ENCODE measurements around the gene CTCFL. TPM values are rescaled to one million over a fixed set of nuclear protein-coding genes. Genes with fewer than 3 reads are reported as not detected.

CTCFL gene
- total and polyA plus RNA-seq, 2 of the 8 experiments (the other 6 are each of a cell fraction or from before 2014, with no cell fraction given), result 0.30 to 0.80 TPM

DNA sequence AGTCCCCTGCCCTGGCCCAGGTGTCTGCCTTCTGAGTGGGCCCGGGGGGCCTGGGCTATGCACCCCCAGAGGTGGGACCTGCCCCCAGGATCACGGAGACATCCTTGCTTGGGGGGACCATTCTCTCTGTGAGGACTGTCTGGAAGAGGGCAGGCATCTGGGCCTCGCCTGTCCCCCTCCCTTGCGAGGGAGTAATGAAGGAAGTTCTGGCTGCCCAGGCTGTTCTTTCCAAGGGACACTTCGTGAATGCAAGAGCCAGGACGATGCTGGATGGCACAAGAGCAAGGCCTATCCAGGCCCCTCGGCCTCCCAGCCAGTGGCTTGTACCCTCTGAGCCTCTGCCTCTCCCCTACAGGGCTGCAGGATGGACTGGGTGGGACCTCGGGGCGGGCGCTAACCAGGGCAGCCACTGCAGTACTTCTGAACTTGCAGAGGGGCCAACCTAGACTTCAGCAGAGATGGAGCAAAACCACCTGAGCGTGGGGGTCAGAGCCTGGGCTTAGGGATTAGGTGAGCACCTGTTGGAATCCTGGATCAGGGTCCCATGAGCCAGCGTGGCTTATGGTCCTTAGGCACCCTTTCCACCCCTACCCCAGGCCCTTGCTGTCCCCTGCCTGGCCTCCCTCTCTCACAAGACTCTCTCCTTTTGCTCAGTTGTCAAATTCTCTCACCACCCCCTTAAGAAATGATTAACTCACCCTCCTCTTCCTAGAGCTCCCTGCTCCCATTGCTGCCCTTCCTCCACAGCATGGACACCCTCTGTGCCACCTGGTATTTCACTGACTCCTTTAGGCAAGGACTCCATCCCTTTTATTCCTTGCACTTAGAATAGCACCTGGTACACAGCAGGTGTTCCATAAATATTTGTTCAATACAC, 53.2 kb downstream of the CTCFL start (continued):
- no peak for TF ChIP-seq CTBP2 (IDR thresholded peaks at IDR 0.05; ENCODE audit: borderline replicate concordance, insufficient read depth, insufficient read length, low read length)
- no peak for TF ChIP-seq TAF7 (optimal IDR thresholded peaks at IDR 0.05; ENCODE audit: borderline replicate concordance, low read depth, low read length)
- no peak for TF ChIP-seq GABPA (IDR thresholded peaks at IDR 0.05; ENCODE audit: borderline replicate concordance, insufficient read depth, low read length)

Measured in H1 (cell line).